Measurements from ENCODE around the gene SRP54. TPM values are rescaled to one million over a fixed set of nuclear protein-coding genes. Genes with fewer than 3 reads are reported as not detected.
A peak's percentile ranks its signal among the peaks of the same experiment; 100 is the strongest.

Gene SRP54
- total and polyA plus RNA-seq, 3 experiments from 2014 or later, result 34.5 to 76.5 (median 76.2) TPM

GRCh38 chr14:35073486-35073885 lies 90.7 kb downstream of the SRP54 start:
- Histone ChIP-seq H3K4me3 (ENCODE audit: low read length) (no peak overlapping the region), H3K9me3 (ENCODE audit: low read length) (no peaks in the 10 kb centered on the region), H3K27ac (ENCODE audit: low read depth, low read length) (no peak overlapping the region), H3K27me3 (ENCODE audit: insufficient read depth, low read length, poor library complexity, severe bottlenecking) (no peaks in the 10 kb centered on the region), H3K36me3 (ENCODE audit: insufficient read depth, low read length) (peaks cover 15% of the 10 kb centered on the region), H3K4me1 (ENCODE audit: insufficient read depth, low read length) (no peaks in the 10 kb centered on the region)
- no peaks in the 10 kb centered on the region for H3K9me3 Mint-ChIP-seq
- POLR2A ChIA-PET, result no interaction called here
- peaks cover 4 to 69% (median 5%) of the 10 kb centered on the region in 3 donors for H3K36me3 Mint-ChIP-seq
- no peaks in the 10 kb centered on the region for H3K27me3 Mint-ChIP-seq
- no peaks in the 10 kb centered on the region for H3K4me1 Mint-ChIP-seq
- peak overlapping the region in 2 of 8 donors; percentile 41 to 80 for H3K27ac Mint-ChIP-seq
- no peak for DNase-seq
- no peak overlapping the region for H3K4me3 Mint-ChIP-seq
- CTCF ChIA-PET, result no interaction called here

DNA sequence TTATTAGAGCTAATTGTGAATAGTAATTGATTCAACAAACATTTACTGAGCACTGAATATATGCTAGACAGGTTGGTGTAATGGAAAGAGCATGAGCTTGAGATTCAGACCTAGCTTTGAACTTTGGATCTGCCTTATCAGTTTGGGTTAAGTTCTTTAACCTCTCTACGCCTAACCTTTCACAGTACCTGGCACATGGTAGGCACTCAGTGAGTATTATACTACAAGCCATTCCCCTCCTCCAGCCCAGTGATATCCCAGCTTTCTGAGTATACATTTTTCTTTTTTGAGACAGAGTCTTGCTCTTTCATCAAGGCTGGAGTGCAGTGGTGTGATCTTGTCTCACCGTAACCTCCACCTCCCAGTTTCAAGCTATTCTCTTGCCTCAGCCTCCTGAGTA lies 95.3 kb downstream of the SRP54 start:
- ChIA-PET POLR2A (no interaction called here), CTCF (interaction anchor here (1.1 to 1.4 kb wide), 2 partner anchors 8 to 26 kb away, joined by 3 read pairs; no protein-coding TSS in a partner anchor)
- Mint-ChIP-seq H3K9me3 (no peaks in the 10 kb centered on the region), H3K36me3 (peaks cover 0 to 71% (median 5%) of the 10 kb centered on the region in 3 donors), H3K4me3 (no peak overlapping the region), H3K27me3 (no peaks in the 10 kb centered on the region), H3K27ac (peak overlapping the region in 2 of 8 donors; percentile 54 to 78), H3K4me1 (no peaks in the 10 kb centered on the region)
- DNase-seq, result no peak
- Histone ChIP-seq H3K36me3 (ENCODE audit: insufficient read depth, low read length) (peaks cover 26% of the 10 kb centered on the region), H3K9me3 (ENCODE audit: low read length) (no peaks in the 10 kb centered on the region), H3K4me3 (ENCODE audit: low read length) (no peak overlapping the region), H3K4me1 (ENCODE audit: insufficient read depth, low read length) (no peaks in the 10 kb centered on the region), H3K27me3 (ENCODE audit: insufficient read depth, low read length, poor library complexity, severe bottlenecking) (no peaks in the 10 kb centered on the region), H3K27ac (ENCODE audit: low read depth, low read length) (no peak overlapping the region)

Other genes starting within 250 kb of the SRP54 start
- 10 to 100 TPM; 67.5 to 70.5 TPM for gene BAZ1A, start 107.6 kb upstream of the SRP54 start, total RNA-seq
- 14.9 TPM for gene BAZ1A, start 107.6 kb upstream of the SRP54 start, polyA plus RNA-seq
- gene FAM177A1, start 63.3 kb downstream of the SRP54 start, total RNA-seq, result 10 to 100 TPM; 43.1 to 47.4 TPM
- gene FAM177A1, start 63.3 kb downstream of the SRP54 start, polyA plus RNA-seq, result 54.6 TPM
- 10 to 100 TPM; 46.9 to 48.1 TPM for gene PPP2R3C, start 139.0 kb downstream of the SRP54 start, total RNA-seq
- 78.6 TPM for gene PPP2R3C, start 139.0 kb downstream of the SRP54 start, polyA plus RNA-seq
- 10 to 100 TPM; 36.2 to 39.9 TPM for gene PRORP, start 139.6 kb downstream of the SRP54 start, total RNA-seq
- gene PRORP, start 139.6 kb downstream of the SRP54 start, polyA plus RNA-seq, result 59.2 TPM

All from CD8-positive, alpha-beta memory T cell (primary cell).